ENCODE data around the gene ITGB7. TPM values are rescaled to one million over a fixed set of nuclear protein-coding genes. Genes with fewer than 3 reads are reported as not detected.

Gene ITGB7
- total and polyA plus RNA-seq, 9 of the 15 experiments (the other 6 are each of a cell fraction or from before 2014, with no cell fraction given), result 0.06 to 2.0 (median 0.67) TPM

- no peak for TF ChIP-seq DDX20 (tag; IDR thresholded peaks at IDR 0.05; ENCODE audit: low read depth)
Measured at GRCh38 chr12:53213348-53213747, 6.3 kb upstream of the ITGB7 start (continued).

DNA sequence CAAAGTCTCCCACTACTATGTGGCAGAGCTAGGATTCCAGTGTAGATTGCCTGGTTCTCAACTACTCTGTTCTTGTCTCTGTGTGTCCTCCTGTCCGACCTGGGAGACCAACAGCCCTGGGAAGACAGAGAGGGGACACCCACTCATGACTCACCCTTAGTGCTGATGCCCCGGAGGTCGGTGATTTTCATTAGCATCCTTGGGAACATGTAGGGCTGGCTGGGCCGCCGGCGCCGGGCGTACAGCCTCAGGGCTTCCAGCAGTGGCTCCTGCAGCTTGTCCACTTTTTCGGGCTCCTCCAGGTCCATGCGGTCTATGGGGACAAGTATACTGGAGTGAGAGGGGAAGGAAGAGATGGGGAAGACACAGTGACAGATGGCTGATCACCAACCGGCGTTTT, 5.9 kb upstream of the ITGB7 start:
- no TSS peak for BruUV-seq (replicated peaks)
- ChIA-PET POLR2A (interaction anchor here (1.0 to 2.1 kb wide), 3 partner anchors 75 to 82 kb away, joined by 3 to 6 read pairs (median 3); partner anchors contain the start of gene PFDN5), CTCF (ENCODE audit: low intra/inter-chr PET ratio) (interaction anchor here (0.6 to 4.5 kb wide), 5 partner anchors 55 to 295 kb away, joined by 3 to 41 read pairs (median 4); partner anchors contain the start of gene ESPL1)
- 24% methylated on average over 12 of the region's 12 CpGs for WGBS (ENCODE audit: insufficient coverage, low coverage, missing lambda C conversion rate)
- Histone ChIP-seq H3K9me1 (ENCODE audit: control insufficient read depth, insufficient read depth, low read length) (no peaks in the 10 kb centered on the region), H3K27me3 (ENCODE audit: control insufficient read depth in 2 of 2, insufficient read depth in 2 of 2, low read length in 2 of 2) (no peaks in the 10 kb centered on the region), H3K27ac (ENCODE audit: extremely low read depth, low read depth, low read length) (no peak overlapping the region), H3K4me1 (replicated peaks in 1 of 2; ENCODE audit: control insufficient read depth in 2 of 2, insufficient read depth in 2 of 2, low read length in 2 of 2) (peaks cover 17 to 36% of the 10 kb centered on the region in 2 experiments), H3K4me2 (ENCODE audit: insufficient read depth, low read length) (no peak overlapping the region), H4K20me1 (replicated peaks; ENCODE audit: control insufficient read depth, insufficient read depth, low read length) (no peaks in the 10 kb centered on the region), H3K9me3 (replicated peaks; ENCODE audit: control insufficient read depth, insufficient read depth, low read depth, low read length) (no peaks in the 10 kb centered on the region), H2AFZ (ENCODE audit: low read depth, low read length) (peak overlapping the region; percentile 68), H3K79me2 (ENCODE audit: control insufficient read depth, insufficient read depth, low read length) (peaks cover 7% of the 10 kb centered on the region; the same call in 2 of the 3 replicates), H3K4me3 (no peak overlapping the region), H3K9ac (ENCODE audit: insufficient read depth in 1 of 2, low read depth in 2 of 2, low read length in 2 of 2) (peak overlapping the region in 1 of 2 experiments; percentile 43; a peak in 1 of 4 replicates), H3K36me3 (ENCODE audit: control insufficient read depth, insufficient read depth, low read length) (peaks cover 40% of the 10 kb centered on the region)
- no peak for DNase-seq (ENCODE audit: extremely low read depth in 1 of 4, low spot score in 3 of 4)
- no peak for FAIRE-seq
- in situ Hi-C loops (cut with MboI), result loop anchor here (5.0 kb wide), 1 partner anchor 74 kb away; no protein-coding TSS in a partner anchor
- TF ChIP-seq VEZF1 (CRISPR knock-in tag; IDR thresholded peaks at IDR 0.05), result no peak
- TF ChIP-seq EGR1 (conservative IDR thresholded peaks at IDR 0.05), result 0 out of 2 replicates have a peak, but pooled peaks have one; percentile 32
- intact Hi-C loops (cut with micrococcal nuclease), result loop anchor here (1.0 to 2.0 kb wide), 4 partner anchors 38 to 296 kb away; partner anchors contain the start of gene ESPL1
- ATAC-seq, result no peak
